Measurements from ENCODE around the gene NUAK1. TPM values are rescaled to one million over a fixed set of nuclear protein-coding genes. Genes with fewer than 3 reads are reported as not detected.

The NUAK1 gene
- total RNA-seq, 1 donor from 2014 or later: 40.7 TPM

DNA sequence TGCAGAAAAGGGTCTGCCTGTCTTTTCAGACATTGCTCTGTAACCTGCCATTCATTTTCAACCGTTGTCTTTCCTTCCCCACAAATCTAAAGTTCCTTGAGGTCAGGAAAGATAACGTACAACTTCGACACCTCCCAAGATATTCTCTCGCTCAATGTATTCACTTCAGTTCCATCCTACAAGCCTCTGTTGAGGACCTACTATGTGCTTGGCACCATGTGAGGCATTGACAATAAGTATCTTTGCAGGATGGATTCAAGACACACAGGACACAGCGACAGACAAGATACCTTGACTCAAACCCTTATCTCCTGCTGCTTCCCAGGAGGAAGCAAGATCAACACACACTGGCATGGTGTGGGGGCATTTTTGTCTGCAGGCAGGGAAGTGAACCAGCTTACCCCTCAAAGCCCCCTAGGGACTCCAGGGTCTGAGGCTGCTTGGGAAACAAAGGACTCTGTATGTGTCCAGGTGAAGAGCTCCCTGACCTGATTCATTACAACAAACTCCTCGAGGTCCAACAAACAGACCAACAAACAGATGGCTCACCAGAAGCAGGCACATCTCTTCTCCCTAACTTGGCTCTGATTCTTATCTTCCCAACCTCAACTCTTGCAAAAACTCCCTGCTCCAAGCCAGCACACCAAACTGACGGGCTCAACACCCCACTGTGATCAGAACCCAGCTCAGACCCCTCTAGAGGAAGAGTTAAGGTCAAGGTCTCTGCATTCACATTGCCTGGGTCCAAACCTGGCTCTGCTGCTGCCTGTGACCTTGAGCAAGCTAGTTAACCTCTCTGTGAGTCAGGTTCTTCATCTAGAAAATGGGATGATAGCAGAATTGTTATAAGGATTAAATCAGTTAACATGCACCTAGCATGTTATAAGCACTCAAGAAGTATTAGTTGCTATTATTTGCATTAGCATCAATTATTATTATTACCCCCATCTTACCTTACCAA, 6.3 kb downstream of the NUAK1 start:
- DNase-seq (ENCODE audit: low read depth): no peak

DNA sequence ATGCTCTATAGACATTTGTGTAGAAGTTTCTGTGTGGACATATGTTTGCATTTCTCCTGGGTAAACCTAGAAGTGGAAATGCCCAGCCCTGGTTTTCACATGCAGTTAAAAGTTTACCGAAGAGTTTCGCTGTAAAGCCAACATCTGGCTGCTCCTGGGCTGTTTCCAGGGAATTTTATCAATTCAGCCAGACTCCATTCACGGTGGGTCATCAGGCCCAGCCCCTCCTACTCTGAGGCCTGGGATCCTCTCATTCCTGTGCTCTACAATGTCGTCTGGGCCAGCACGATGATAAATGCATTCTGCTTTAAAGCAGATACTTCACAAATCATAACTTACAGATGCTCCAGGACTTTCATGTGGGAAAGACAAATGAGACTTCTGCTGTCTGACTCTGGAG, 7.1 kb downstream of the NUAK1 start:
- no peak for DNase-seq (ENCODE audit: low read depth)

DNA sequence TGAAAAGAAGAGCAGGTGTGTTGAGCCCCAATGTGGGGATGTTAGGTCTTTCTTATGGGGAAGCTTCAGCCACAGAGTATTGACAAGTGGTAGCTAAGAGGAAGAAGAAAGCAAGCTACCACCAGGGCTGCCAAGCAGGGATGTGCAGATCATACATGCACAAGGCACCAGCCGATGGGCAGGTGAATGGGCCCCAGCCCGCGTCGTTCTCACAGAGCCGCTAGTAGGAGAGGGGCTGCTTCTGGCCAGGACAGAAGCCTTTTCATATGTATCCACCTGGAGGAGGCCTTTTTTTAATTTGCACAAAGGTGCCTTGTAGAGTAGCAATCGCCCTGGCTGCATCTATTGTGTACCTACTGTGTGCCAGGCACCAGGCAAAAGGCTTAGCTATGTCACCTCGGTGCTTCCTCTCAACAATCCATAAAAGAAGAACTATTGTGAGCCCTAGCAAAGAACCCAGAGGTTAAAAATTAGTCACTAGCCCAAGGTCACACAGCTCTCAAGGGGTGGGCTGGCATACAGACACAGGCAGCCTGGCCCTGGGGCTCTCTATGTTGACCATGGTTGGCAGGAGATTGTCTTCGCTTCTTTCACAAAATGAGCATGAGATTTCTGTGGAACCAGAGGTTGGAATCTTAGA, 8.2 kb downstream of the NUAK1 start:
- DNase-seq (ENCODE audit: low read depth): no peak

DNA sequence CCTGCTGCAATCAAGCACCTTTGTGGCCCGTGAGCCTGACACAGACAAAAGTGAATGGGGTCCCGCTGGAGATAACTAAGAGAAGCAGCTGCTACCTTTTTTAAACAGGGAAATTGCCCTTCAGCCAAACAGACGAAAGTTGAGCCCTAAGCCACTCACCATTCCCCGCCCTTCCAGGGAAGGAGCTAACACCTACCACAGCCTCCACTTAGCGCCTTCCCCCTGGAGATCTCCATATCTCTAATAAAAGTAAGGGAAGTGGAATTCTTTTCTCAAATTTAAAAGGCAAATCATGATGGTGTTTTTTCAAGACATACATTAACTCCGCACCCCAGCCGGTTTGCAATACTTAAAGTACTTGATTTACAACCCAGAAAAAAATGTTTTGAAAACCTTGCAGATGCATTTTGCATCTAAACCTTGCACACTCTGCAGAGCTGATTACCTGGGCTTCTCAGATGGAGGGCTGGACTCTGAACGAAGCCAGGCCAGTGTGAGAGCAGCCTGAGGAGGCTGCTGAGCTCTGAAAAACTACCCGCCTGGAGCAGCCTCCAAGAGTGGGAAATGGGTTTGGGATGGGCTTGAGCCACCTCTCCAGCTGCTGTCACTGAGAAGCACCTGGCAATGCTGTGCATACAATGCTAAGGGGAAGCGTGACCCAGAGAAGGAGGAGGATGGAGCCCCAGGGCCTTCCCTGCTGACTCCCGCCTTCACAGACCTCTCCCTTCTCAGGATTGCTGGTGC, 10.0 kb downstream of the NUAK1 start:
- DNase-seq (ENCODE audit: low read depth): no peak

DNA sequence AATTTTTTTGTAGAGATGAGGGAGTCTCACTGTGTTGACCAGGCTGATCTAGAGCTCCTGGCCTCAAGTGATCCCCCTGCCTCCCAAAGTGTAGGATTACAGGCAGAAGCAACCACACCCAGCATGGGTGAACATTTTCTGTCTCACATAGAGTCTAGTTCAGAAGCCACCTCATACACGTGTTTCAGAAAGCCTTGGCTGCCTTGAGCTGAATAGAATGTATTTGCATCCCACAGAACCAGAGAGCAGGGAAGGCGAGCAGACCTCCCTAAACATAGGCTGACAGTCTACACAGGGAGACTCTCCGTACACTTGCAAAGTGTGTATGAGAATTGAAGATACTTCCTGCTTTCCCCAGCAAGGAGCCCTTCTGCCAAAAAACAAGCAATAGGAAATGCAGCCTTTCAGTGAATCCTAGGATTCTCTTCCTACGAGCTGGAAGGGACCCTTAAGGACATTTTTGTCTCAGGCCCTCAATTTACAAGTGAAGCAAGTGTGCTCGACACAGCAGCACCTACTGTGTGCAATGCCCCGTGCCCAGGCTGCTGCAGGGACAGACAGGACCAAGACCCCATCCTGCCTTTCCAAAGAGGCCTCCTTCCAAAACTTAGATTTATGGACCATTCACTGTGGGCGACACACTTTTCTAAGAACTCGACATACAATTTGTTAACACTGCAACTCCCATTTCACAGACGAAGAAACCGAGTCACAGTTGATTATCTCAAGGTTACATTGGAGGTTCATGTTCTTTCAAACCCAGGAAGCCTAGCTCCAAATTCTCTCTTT, 11.2 kb downstream of the NUAK1 start:
- no peak for DNase-seq (ENCODE audit: low read depth)

DNA sequence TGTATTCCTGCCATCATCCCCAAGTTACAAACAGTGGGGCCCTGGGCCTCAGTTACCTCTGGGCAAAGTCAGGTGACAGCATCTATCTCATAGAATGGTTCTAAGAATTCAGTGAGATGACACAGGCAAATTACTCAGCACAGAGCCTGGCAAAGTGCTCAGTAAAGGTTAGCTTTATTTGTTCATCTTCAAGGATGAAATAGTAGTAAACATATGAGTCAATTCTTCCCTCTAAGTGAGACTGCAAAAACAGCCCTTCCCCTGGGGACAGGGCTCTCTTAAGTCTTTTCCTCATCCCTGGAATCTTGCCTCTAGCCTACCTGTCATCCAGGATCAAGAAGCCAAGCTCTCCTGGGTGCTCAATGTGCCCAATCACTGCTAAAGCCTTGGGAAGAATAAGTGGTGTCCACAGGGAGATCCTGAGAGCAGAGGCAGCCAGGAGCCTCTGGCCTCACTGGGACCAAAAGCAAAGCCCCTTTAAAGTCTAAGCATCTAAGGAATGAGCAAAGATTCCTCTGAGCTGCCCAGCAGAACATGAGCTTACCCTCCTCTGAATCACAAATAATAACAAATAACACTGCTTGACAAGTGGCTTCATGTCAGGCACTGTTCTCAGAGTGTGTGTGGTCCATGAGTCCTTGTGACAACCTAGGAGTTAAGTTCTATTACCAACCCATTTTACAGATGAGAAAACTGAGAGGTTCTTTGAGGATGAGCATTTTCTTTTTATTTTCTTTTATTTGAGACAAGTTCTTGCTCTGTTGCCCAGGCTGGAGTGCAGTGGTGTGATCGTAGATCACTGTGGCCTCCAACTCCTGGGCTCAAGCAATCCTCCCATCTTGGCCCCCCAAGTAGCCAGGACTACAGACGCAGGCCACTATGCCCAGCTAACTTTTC, 12.1 kb downstream of the NUAK1 start:
- no peak for DNase-seq (ENCODE audit: low read depth)

DNA sequence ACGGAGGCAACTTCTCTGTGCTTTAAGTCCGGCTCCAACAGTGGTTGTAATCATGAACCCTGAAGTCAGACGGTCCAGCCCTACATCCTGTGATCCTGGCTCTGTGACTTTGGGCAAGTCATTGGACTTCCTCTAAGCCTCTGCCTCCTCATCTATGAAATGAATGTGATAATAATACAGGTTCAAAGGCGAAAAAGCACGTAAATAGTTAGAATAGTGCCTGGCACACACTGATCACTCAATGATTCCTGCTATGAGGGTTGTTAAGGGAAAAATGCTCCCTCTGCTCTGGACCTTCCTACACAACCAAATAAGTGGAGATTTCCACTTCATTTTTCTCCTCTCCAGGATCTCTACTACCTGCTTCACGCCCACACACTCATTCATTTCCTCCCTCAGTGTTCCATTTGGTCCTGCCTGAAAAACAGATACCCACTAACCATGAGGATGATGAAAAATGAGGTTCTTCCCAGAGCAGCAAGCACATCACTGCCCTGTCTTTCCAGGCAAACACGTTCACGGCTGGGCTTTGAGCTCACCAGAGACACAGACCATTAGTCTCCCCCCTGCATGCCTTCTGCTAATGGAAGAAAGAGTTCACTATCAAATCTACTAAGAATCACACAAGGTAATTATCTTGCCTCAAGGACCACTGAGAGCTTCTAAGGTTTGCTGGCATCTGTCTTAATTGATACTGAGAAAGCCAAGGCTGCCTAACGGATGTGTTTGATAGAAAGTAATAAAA, 13.2 kb downstream of the NUAK1 start:
- DNase-seq (ENCODE audit: low read depth): no peak

DNA sequence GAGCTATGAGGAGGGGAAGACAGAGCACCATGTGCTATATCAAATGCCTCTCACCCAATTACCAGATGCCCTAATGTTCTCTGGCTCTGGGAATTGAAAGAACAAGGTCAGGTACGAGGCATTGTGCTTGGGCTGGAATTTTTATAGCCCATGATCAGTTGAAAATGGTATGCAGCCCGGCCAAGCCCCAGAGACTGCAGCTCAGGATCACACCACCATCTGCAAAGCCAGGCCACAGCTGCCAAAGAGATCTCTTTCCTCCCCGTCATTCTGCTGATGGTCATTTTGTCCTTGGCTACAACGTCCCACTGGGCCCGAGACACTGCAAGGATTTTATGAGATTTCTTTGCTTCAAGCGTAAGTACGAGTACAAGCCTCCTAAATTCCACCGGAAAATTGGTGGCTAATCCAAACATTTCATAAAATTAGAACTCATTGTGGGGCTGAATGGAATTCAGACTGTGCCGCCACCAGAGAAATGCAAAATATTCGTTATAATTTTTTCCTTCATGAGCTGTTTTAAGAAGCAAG, 15.1 kb downstream of the NUAK1 start:
- peak; percentile 97 for DNase-seq (ENCODE audit: low read depth)

DNA sequence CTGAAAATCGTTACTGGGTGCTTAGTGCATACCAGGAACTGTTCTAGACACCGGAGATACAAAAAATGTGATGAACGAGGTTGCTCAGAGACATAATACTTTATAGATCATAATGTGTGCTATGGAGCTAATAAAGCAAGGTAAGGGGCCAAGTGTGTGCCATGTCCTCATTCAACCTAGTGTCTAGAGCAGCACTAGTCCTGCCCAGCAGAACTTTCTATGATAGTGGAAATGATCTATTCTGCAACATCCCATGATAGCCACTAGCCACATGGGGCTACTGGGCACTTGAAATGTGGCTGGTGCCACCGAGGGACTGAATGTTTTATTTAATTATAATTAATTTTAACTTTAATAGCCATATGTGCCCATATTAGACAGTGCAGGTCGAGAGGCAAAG, 15.6 kb downstream of the NUAK1 start:
- no peak for DNase-seq (ENCODE audit: low read depth)

DNA sequence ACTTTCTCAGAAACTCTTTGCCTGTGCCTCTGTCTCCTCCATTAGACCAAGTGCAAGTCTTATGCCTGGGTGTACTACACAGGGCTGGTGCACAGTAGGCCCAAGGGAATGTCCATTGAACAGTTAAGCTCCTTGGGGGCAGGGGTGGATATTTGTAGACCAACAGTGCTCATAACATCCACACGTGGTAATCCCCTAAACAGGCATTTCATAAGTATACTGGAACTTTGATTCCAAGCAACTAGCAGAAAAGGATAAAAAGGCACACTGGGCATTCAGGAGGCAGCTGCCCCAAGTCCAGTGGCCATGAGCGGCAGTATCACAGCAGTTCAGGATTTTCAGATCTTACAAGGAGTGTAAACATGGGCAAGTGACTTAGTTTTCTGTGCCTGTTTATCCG, 16.8 kb downstream of the NUAK1 start:
- DNase-seq (ENCODE audit: low read depth): no peak

DNA sequence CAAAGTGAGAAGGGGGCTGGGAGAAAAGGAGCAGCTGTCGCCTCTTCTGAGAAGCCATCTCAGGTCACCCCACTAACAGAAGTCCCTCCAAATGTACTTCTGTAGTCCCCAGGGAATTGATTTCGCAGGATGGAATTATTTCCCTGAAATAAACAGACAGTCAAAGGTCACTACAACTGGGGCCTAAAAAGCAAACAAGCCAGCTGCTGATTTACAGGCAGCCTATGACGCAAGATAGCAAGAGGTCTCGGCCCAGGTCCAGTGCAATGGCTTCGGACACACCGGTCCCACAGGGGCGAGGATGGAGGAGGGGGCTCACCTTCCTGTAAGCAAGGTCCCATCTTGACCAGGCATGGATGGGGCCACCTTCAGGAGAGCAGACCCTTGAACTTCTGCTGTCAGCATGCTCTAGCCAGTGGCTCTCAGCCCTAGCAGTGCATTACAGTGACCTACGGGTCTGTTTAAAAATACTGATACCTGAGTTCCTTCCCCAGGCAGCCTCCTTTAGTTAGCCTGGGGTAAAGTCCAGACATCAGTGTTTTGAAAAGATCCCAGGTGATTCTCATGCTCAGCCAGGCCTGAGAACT, 18.1 kb downstream of the NUAK1 start:
- DNase-seq (ENCODE audit: low read depth): no peak

DNA sequence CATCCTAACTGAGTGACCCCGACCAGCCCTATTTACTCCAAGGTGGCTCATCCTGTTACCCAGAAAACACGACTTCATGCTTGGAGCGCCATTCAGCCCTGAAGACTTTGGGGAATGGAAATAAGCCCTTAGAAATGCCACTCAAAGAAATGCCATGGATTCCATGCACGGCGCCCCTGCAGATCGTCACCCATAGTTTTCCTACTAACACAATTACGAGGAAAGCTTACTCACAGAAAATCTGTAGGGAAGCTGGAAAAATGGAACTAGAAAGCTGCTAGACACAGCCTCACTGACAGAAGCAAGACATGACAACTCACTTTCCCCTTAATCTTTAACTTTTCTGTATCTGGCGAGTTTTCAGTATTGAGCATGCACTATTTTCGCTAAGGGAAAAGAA, 19.5 kb downstream of the NUAK1 start:
- no peak for DNase-seq (ENCODE audit: low read depth)

DNA sequence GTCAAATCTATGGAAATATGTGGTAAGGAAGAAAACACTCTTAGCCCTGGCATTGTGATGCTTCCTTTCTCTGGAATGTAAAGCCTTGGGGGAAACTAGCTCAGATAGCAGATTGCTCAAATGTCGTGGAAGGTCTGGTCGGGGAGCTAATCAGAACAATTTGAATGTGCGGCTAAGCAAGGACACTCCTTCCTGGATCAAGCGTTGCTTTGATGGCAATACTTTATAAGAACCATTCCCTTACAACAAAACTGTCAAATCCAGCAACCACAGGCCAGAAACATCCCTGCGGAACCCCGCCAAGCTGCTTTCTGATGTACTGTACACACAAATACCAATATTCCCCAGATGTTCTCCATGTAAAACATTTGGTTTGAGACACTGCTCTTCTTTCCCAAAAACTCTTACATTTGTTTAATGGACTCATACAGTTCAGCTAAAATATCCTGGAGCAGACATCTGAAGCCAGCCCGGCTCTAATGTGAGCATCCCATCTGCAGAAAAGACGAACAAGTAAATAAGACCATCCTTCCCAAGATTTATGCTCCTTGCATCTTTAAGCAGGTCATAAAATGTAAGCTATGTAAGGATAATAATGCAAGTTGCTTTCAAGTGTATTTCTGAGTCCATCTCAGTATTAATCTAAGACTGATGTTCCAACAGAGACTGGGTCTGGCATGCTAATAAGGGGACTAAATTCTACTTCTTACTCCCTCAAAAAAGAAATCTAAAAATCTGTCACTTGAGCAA, 20.2 kb downstream of the NUAK1 start:
- DNase-seq (ENCODE audit: low read depth): no peak

DNA sequence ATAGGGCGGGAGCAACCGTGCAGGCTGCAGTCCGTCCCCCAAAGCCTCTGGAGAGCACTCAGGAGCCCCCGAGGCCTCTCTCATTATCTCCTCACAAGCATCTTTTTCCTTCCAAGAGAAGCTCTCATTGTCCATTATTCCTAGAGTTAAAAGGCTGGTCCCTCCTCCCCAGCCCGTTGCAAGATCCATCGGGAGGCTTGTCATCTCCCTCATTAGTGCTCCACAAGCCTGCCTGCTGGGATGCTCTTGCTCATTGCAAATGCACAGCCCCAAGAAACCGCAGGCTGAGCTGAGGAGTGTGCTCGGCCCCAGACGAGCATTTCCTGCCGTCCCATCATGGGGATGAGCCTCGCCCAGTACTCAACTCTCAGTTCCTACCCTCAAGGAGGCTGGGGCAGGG, 23.3 kb downstream of the NUAK1 start:
- no peak for DNase-seq (ENCODE audit: low read depth)

DNA sequence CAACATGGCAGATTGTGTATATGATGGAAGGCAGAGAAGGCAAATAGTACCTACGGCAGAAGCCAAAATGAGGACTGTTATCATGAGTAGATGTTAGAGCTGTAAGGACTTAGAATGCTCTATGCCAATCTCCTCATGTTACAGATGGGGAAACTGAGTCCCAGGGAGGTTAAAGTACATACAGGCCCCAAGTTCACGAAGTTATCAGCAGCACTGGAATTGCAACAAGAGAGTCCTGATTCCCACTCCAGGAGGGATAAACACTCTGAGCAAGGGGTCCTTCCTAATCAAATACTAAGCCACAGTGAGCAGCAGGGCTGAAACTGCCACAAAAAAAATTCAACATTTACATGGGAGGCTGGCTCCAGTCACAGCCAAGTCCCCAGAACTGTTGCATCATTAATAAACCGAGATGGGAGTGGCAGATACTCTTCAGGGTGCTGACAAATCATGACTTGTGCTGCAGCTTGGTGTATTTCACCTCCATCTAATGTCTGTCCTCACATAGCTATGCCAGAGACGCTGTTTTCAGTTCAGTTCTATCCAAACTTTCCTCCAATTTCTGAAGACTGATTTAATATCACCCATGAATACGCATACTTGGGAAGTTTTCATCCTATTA, 24.2 kb downstream of the NUAK1 start:
- no peak for DNase-seq (ENCODE audit: low read depth)

DNA sequence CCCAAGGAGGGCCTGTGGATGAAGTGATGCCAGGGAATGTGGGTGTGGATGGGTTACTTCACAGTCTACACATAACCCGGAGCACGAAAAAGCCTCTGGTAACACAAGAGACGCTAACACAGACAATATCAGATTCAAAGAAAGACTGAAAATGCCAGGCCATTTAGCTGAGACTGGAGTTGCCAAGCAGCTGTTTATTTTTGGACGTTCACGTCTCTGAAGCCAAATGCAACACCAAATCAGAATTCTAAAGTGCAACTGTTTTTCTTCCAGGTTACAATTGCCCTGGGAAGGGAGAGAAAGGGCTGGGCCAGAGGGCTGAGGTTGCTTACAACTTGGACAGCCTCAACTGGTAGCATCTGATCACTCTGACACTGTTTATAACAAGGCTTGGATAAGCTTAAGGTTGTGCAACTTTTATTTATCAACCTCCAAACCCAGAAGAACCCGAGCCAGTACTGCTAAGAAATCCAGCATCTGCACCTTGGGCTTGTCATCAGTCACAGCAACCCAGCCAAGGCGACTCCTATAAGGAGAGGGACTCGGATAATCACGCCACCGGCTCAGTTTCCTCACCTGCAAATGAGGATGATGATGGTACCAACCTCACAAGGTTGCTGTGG, 24.8 kb downstream of the NUAK1 start:
- DNase-seq (ENCODE audit: low read depth): peak; percentile 76

DNA sequence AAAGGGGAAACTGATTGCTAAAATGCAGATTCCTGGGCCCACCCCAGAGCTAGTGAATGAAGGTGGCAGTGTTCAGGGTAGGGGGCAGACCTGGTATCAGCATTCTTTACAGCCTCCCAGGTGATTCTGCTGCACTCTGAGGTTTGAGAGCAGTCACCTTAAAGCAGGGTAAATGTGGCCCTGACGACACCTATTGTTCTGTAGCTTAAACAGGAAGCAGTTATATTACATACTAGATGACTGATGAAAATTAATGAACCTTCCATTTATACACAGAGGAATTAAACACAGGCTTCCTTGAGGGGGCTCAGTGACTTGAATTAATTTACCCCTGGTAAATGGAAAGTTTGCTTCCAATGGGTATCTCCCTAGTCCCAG, 25.3 kb downstream of the NUAK1 start:
- no peak for DNase-seq (ENCODE audit: low read depth)

Measured in myocyte (in vitro differentiated cells).